Thyroid gland (tissue), 4 donors: ENCODE measurements around the gene THRB. TPM values are rescaled to one million over a fixed set of nuclear protein-coding genes. Genes with fewer than 3 reads are reported as not detected.

Source experiments
- DNase-seq, 2 donors: peaks; one replicate each; pipeline ENCODE4 v3.0.0-alpha.2; 2019
- H3K27ac ChIP-seq, 3 donors: fragments of 200-600 bp; sonication (generic); 1 replicate in 2 of 3; 2 replicates in 1 of 3; pipeline ENCODE4 v1.5.1; 2016 to 2019; ENCODE audit warnings: mild to moderate bottlenecking in 1 of 3, moderate library complexity in 1 of 3
- H3K27me3 ChIP-seq: fragments of 200-600 bp; sonication (generic); one replicate; pipeline ENCODE4 v1.5.1; 2019
- H3K36me3 ChIP-seq, 2 donors: fragments of 200-600 bp; sonication (generic); one replicate each; pipeline ENCODE4 v1.5.1; 2016 to 2019
- H3K4me1 ChIP-seq, 2 donors: fragments of 200-600 bp; sonication (generic); one replicate each; pipeline ENCODE4 v1.5.1; 2017 to 2019
- H3K4me3 ChIP-seq, 3 donors: fragments of 200-600 bp; sonication (generic); replicated peaks in 1 of 3; 1 replicate in 2 of 3; 2 replicates in 1 of 3; pipeline ENCODE4 v1.5.1; 2016; ENCODE audit warnings: mild to moderate bottlenecking in 1 of 3
- H3K9me3 ChIP-seq: fragments of 200-600 bp; sonication (generic); one replicate; pipeline ENCODE4 v1.5.1; 2017
- POLR2A ChIP-seq, 2 donors: fragments of 450-650 bp; IDR thresholded peaks; one replicate each; pipeline ENCODE4 v1.6.1; 2017; ENCODE audit warnings: antibody characterized with exemption in 2 of 2, mild to moderate bottlenecking in 2 of 2, moderate library complexity in 1 of 2
- WGBS, 2 donors: methylation state at CpG; one replicate each; pipeline ENCODE4 v1.1.5; 2017; 5-methylcytosine and 5-hydroxymethylcytosine counted together
- intact Hi-C: fragments of 100-400 bp; cut with DNase I; formaldehyde crosslinking; loops from one replicate; pipeline ENCODE4 v1.15.1; 2023
- total RNA-seq, 4 donors: library from RNA; depleted of rRNA; stranded (reverse); fragments of >200 nt; gene quantifications; one replicate each; pipeline ENCODE4 v1.2.3, GENCODE V29; 2016
- TF ChIP-seq, protein P1 (sequence below), 6 experiments: fragments of 200-600 bp in 3 of 6; fragments of 450-650 bp in 3 of 6; sonication (generic) in 3 of 6; IDR thresholded peaks; one replicate each; pipeline ENCODE4 v1.5.1; 2016 to 2019; ENCODE audit warnings: antibody characterized with exemption in 6 of 6, mild to moderate bottlenecking in 2 of 6, inconsistent platforms in 1 of 6, moderate library complexity in 1 of 6

THRB gene
- total RNA-seq, 4 donors from 2014 or later, result 11.1 to 33.2 (median 13.4) TPM

DNA sequence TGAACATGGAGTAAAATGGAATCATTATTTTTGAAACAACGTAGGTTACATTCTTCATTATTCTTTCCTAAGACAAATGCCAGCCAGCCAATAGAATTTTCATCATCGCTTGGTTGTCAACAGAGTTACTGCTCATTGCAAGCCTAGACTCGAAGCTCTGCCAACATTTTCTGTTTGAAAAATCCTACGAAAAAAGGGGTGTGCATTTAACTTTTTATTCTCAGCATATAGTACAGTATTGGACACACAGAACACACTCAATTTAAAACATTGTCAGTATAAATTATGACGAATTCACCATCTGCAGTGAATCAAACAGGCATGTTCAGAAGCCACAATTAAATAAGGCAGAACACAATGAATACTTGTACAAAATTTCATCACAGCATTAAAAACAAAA is 317.4 kb downstream of the THRB start:
- H3K36me3 ChIP-seq, result no peaks in the 10 kb centered on the region
- 74 to 81% methylated on average over 5 of the region's 5 CpGs for WGBS, 2 donors
- H3K9me3 ChIP-seq, result no peaks in the 10 kb centered on the region
- intact Hi-C loops, result no loop called here
- no peak overlapping the region for H3K4me3 ChIP-seq
- H3K27ac ChIP-seq, result no peak overlapping the region
- H3K4me1 ChIP-seq, result no peaks in the 10 kb centered on the region
- TF ChIP-seq, protein P1, sequence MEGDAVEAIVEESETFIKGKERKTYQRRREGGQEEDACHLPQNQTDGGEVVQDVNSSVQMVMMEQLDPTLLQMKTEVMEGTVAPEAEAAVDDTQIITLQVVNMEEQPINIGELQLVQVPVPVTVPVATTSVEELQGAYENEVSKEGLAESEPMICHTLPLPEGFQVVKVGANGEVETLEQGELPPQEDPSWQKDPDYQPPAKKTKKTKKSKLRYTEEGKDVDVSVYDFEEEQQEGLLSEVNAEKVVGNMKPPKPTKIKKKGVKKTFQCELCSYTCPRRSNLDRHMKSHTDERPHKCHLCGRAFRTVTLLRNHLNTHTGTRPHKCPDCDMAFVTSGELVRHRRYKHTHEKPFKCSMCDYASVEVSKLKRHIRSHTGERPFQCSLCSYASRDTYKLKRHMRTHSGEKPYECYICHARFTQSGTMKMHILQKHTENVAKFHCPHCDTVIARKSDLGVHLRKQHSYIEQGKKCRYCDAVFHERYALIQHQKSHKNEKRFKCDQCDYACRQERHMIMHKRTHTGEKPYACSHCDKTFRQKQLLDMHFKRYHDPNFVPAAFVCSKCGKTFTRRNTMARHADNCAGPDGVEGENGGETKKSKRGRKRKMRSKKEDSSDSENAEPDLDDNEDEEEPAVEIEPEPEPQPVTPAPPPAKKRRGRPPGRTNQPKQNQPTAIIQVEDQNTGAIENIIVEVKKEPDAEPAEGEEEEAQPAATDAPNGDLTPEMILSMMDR (IDR thresholded peaks at IDR 0.05), result no peak
- TF ChIP-seq POLR2A (IDR thresholded peaks at IDR 0.05), result no peak
- no peak for DNase-seq
- no peaks in the 10 kb centered on the region for H3K27me3 ChIP-seq

DNA sequence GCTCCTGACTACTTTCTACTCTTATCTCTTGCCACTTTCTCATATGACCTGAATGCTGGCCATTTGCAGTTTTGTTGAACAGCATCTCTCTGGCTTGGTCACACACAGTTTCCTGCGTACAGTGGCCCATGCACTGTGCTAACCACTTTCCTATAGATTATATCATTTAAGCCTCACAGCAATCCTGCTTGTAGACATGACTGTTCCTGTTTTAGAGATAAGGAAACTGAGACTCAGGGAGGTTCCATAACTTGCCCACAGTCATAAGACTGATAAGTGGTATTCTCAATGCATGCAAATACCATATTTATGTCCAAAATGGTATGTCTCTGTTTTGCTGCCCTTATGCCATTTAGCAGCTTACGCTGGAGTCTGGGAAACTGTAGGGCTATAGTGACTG is 320.0 kb downstream of the THRB start:
- 100% methylated on average over 2 of the region's 2 CpGs for WGBS, 2 donors
- no peak for TF ChIP-seq POLR2A (IDR thresholded peaks at IDR 0.05)
- TF ChIP-seq, protein P1 (IDR thresholded peaks at IDR 0.05), result no peak
- H3K9me3 ChIP-seq, result no peaks in the 10 kb centered on the region
- intact Hi-C loops, result no loop called here
- H3K27ac ChIP-seq, result no peak overlapping the region
- no peaks in the 10 kb centered on the region for H3K36me3 ChIP-seq
- DNase-seq, result no peak
- no peaks in the 10 kb centered on the region for H3K4me1 ChIP-seq
- H3K27me3 ChIP-seq, result no peaks in the 10 kb centered on the region
- H3K4me3 ChIP-seq, result no peak overlapping the region

DNA sequence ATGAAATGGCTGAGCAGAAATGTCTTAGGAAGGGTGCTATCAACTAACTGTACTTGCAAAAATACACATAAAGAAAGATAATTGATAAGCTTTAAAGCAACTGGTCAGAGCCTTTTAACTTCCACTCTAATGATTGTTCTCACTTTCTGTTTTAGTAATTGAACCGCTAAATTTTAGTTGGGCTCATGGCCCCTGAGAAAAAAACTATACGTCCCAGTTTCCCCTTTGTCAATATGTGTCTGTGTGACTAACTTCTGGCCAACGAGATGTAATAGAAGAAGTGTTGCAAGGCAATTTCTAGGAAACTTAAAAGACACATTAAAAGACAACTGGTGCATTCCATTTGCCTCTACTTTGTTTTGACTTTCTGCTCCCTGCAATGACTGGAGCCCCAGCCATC is 325.7 kb downstream of the THRB start:
- Histone ChIP-seq H3K27ac (no peak overlapping the region), H3K4me3 (no peak overlapping the region)
- WGBS, 2 donors, result 83% methylated on average over 3 of the region's 3 CpGs

DNA sequence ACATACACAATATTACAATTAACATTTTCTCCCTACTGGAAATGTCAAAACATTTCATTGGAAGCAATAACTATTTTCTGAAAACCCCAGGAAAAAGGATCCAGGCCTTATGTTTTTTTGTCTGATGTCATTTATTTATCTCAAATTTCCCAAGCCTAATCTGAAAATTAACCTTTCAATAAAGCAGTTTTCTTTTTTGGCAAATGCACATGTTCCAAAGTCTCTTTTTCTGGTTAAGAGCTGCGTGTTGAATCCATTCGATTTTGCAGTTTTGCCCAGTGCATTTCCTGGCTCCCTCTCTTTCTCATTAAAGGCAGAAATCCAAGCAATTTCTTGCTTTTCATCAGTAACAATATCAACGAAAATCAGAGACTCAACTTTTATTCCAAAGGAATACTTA is 327.2 kb downstream of the THRB start:
- Histone ChIP-seq H3K36me3 (no peaks in the 10 kb centered on the region), H3K9me3 (no peaks in the 10 kb centered on the region), H3K27ac (no peak overlapping the region), H3K27me3 (no peaks in the 10 kb centered on the region), H3K4me1 (no peaks in the 10 kb centered on the region), H3K4me3 (no peak overlapping the region)
- no peak for DNase-seq
- no peak for TF ChIP-seq POLR2A (IDR thresholded peaks at IDR 0.05)
- TF ChIP-seq, protein P1 (IDR thresholded peaks at IDR 0.05), result no peak
- WGBS, 2 donors, result 71 to 77% methylated on average over 3 of the region's 3 CpGs
- intact Hi-C loops, result no loop called here

More for the DNA sequence above, 325.7 kb downstream of the THRB start:
- H3K9me3 ChIP-seq, result no peaks in the 10 kb centered on the region
- H3K36me3 ChIP-seq, result no peaks in the 10 kb centered on the region
- intact Hi-C loops, result no loop called here
- no peak for TF ChIP-seq POLR2A (IDR thresholded peaks at IDR 0.05)
- TF ChIP-seq, protein P1 (IDR thresholded peaks at IDR 0.05), result no peak
- no peaks in the 10 kb centered on the region for H3K27me3 ChIP-seq
- DNase-seq, result no peak
- no peaks in the 10 kb centered on the region for H3K4me1 ChIP-seq

DNA sequence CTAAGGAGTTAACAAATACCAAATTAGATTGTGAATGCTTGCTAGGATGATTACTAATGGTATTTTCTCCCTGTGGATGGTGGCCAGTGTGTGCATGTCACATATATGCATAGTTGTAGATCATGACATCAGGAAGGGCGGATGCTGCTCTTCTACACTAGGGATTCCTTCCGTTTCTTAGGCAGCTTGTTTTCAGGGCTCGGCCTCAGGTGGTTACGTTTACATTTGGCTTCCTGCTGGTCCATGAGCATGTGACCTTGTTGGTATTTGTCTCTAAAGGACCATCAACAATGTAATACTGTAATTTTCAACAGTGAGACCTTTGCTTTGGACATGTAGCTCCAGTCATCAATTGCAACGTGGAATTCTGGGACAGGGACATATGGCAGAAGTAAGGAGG is 328.1 kb downstream of the THRB start:
- H3K27me3 ChIP-seq, result no peaks in the 10 kb centered on the region
- intact Hi-C loops, result no loop called here
- H3K4me3 ChIP-seq, result no peak overlapping the region
- H3K4me1 ChIP-seq, result peaks cover 0 to 4% of the 10 kb centered on the region in 2 donors
- no peaks in the 10 kb centered on the region for H3K9me3 ChIP-seq
- WGBS, 2 donors, result 82 to 90% methylated on average over 5 of the region's 5 CpGs
- H3K27ac ChIP-seq, result no peak overlapping the region
- H3K36me3 ChIP-seq, result no peaks in the 10 kb centered on the region
- TF ChIP-seq, protein P1 (IDR thresholded peaks at IDR 0.05), result no peak
- no peak for TF ChIP-seq POLR2A (IDR thresholded peaks at IDR 0.05)
- DNase-seq, result no peak
